ENCODE data around the gene SCUBE1.
A peak's percentile ranks its signal among the peaks of the same experiment; 100 is the strongest.

The SCUBE1 gene

GRCh38 chr22:43270314-43270908 lies 72.8 kb downstream of the SCUBE1 start:
- peak; percentile 18 for DNase-seq
- in situ Hi-C loops (cut with MboI; ENCODE audit: low pct_unique_long_range_greater_than_20kb, low sequenced_read_pairs) = no loop called here

DNA sequence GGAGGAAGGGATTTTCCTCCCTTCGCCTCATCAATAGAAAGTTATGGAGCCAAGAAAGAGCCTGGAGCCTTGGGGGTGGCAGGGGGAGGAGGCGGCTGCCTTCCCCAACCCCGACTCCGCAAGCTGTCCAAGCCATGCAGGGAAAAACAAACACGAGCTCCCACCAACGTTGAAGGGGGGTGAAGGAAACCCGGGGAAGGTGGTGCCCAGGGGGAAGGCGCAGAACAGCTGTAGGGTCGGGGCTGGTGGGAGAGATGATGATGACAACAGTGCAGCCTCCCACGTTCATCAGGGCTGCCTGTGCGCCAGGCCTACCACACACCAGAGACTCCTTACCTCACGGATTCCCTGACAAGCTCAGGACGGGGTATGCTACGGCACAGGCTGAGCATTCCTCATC lies 73.5 kb downstream of the SCUBE1 start:
- in situ Hi-C loops (cut with MboI; ENCODE audit: low pct_unique_long_range_greater_than_20kb, low sequenced_read_pairs) = no loop called here

GRCh38 chr22:43269246-43269645 lies 73.9 kb downstream of the SCUBE1 start:
- no peak for DNase-seq

More for the DNA sequence above, 73.5 kb downstream of the SCUBE1 start:
- DNase-seq = no peak

GRCh38 chr22:43267981-43268660 lies 75.1 kb downstream of the SCUBE1 start:
- in situ Hi-C loops (cut with MboI; ENCODE audit: low pct_unique_long_range_greater_than_20kb, low sequenced_read_pairs) = no loop called here
- no peak for DNase-seq

More at GRCh38 chr22:43269246-43269645, 73.9 kb downstream of the SCUBE1 start:
- in situ Hi-C loops (cut with MboI; ENCODE audit: low pct_unique_long_range_greater_than_20kb, low sequenced_read_pairs) = no loop called here

- in situ Hi-C loops (cut with MboI; ENCODE audit: low pct_unique_long_range_greater_than_20kb, low sequenced_read_pairs) = no loop called here
- DNase-seq = no peak
Observed at GRCh38 chr22:43267332-43267980, 75.7 kb downstream of the SCUBE1 start.

DNA sequence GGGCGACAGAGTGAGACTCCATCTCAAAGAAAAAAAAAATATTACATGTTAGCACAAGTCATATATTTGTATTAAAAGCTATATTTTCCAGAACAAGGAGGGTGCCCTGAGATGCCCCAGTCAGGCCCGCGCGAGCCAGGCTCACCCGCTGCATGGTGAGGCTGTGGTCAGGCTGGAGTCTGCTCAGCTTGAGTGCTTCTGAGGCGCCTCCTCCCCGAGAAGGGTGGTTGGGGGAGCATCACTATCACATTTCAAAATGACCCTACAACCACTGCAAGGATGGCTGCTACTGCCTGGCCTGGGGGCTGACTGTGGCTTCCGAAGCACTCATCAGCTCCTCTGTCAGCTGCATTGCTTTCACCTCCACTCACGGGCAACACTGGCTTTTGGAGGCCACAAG lies 77.1 kb downstream of the SCUBE1 start:
- in situ Hi-C loops (cut with MboI; ENCODE audit: low pct_unique_long_range_greater_than_20kb, low sequenced_read_pairs) = no loop called here
- no peak for DNase-seq

GRCh38 chr22:43263645-43264514 lies 79.3 kb downstream of the SCUBE1 start:
- in situ Hi-C loops (cut with MboI; ENCODE audit: low pct_unique_long_range_greater_than_20kb, low sequenced_read_pairs) = no loop called here
- peak; percentile 98 for DNase-seq

DNA sequence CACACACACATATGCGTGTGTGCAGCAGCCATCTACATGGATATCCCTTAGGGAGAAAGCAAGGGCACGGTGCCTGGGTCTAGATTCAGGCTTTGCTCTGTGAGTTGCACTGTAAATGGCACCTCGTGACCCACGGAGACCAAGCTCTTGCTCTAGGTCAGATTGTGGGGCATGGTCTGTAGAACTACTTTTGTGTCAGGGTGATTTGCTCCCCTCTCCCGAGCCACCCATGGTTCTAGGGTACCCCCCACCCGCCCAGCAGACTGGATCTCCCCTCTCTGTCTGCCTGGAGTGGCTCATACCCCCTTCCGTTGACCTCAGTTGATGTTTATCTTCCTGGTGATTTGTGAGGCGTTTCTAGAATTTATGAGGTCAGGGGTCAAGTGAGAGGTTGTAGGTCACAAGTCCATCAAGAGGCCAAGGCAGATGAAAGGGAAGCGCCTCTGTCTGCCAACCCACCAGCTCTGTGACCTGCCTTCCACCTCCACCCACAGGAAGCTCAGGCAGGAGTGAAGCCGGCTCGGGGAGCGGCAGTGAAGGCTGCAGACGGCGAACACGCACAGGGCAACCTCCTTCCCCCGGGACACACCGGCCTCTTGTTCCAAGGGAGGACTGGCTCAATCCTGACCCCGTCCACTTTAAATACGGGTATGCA lies 80.1 kb downstream of the SCUBE1 start:
- DNase-seq = no peak
- in situ Hi-C loops (cut with MboI; ENCODE audit: low pct_unique_long_range_greater_than_20kb, low sequenced_read_pairs) = no loop called here

GRCh38 chr22:43260331-43261231 lies 82.6 kb downstream of the SCUBE1 start:
- DNase-seq = no peak
- in situ Hi-C loops (cut with MboI; ENCODE audit: low pct_unique_long_range_greater_than_20kb, low sequenced_read_pairs) = no loop called here

- in situ Hi-C loops (cut with MboI; ENCODE audit: low pct_unique_long_range_greater_than_20kb, low sequenced_read_pairs) = no loop called here
Observed at GRCh38 chr22:43257961-43258360, 85.2 kb downstream of the SCUBE1 start.

GRCh38 chr22:43257549-43257948 lies 85.6 kb downstream of the SCUBE1 start:
- DNase-seq = no peak
- in situ Hi-C loops (cut with MboI; ENCODE audit: low pct_unique_long_range_greater_than_20kb, low sequenced_read_pairs) = no loop called here

More at GRCh38 chr22:43257961-43258360, 85.2 kb downstream of the SCUBE1 start:
- DNase-seq = no peak

DNA sequence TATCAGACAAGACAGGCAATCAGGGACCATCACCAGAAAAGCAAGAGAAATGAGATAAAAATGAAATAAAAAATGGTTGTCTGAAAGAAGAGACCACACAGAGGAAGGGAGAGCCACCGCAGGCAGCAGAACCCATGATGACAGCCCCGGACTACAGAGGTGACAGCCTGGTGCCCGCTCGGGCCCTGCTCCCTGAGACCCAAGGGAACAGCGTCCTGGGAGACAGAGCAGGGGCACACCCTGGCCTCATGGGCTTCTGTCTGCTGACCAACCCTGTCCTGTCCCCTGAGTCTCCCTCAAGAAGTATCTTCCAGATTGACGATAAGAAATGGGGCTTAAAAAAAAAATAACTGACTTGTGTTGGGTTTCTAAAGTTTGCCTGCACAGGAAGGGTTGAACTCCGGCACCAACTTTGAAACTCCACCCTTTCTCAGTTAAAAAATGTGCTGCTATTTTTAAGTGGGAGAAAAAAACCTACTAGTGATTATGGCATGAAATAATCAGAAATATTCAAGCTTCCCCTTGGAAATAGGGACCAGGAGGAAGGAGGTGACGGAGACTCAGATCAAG lies 86.1 kb downstream of the SCUBE1 start:
- in situ Hi-C loops (cut with MboI; ENCODE audit: low pct_unique_long_range_greater_than_20kb, low sequenced_read_pairs) = no loop called here

GRCh38 chr22:43256569-43256968 lies 86.6 kb downstream of the SCUBE1 start:
- in situ Hi-C loops (cut with MboI; ENCODE audit: low pct_unique_long_range_greater_than_20kb, low sequenced_read_pairs) = no loop called here
- no peak for DNase-seq

More for the DNA sequence above, 86.1 kb downstream of the SCUBE1 start:
- no peak for DNase-seq

DNA sequence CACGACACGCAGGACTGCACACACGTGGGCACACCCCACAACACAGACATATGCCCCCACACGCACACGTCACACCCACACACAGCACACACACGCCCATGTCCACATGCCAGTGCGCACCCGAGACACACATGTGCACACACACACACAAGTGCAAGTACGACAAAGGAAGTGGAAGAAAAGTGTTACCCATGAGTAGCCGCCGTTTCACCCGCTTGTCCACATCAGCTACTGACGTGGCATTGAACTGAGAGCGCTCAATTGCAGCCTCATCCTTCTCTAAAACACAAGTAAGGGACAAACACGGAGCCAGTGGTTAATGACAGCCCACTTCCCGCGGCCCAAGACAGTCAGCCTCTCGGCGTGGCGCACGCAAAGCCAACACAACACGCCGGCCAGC lies 87.9 kb downstream of the SCUBE1 start:
- no peak for DNase-seq
- in situ Hi-C loops (cut with MboI; ENCODE audit: low pct_unique_long_range_greater_than_20kb, low sequenced_read_pairs) = no loop called here

GRCh38 chr22:43253839-43254238 lies 89.3 kb downstream of the SCUBE1 start:
- no peak for DNase-seq
- in situ Hi-C loops (cut with MboI; ENCODE audit: low pct_unique_long_range_greater_than_20kb, low sequenced_read_pairs) = no loop called here

DNA sequence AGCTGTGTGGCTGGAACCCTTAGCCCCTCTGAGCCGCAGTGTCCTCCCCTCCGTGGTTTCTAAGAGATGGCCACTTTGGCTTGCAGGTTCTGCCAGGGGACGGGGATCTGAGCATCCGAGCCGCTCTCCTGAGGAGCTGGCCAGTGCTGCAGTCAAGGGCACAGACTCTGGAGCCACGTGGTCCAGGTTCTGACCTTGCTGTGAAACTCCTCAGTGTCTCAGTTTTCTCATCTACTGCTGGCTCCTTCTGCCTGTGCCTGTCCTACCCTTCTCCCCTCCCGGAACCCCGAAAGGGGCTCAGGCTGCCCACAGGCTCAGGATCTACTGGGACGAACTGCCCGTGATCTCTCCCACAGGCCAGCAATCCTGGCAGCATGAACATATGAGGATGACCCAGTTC lies 90.9 kb downstream of the SCUBE1 start:
- in situ Hi-C loops (cut with MboI; ENCODE audit: low pct_unique_long_range_greater_than_20kb, low sequenced_read_pairs) = no loop called here

DNA sequence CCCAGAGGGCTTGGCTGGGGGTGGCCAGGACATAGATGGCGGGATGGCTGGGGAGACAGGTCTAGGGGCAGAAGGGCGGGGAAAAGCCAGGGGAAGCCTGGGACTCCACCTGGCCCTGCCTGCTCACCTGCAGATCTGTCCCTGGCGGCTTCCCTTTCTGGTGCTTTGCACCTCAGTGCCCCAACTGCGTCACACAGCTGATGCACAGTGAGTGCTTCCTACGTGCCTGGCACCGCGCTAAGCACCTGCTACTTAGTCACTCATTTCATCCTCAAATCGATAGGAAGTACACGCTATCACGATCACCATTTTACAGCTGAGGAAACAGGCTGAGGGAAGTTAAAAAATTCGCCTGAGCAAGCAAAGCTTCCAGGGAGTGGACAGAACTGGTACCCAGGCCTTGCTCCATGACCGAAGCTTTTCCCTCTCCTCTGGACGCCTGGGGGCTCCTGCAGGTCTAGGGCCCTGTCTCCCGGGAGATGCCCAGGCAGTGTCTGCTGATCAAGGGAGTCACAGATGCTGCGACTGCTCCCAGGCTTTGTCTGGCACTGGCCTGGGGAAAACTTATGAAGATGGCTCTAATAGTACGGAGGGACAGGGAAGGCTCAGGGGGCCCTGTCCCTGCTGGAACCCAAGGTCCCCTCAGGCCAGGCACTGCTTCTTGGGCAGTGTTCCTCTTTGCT lies 93.2 kb downstream of the SCUBE1 start:
- in situ Hi-C loops (cut with MboI; ENCODE audit: low pct_unique_long_range_greater_than_20kb, low sequenced_read_pairs) = no loop called here
- DNase-seq = no peak

More for the DNA sequence above, 90.9 kb downstream of the SCUBE1 start:
- no peak for DNase-seq
